Progenitor cell of endocrine pancreas (in vitro differentiated cells): Measurements from ENCODE around the gene SIRPG. TPM values are rescaled to one million over a fixed set of nuclear protein-coding genes. Genes with fewer than 3 reads are reported as not detected.

Experiments used
- DNase-seq: peaks from one replicate; pipeline ENCODE4 v3.0.0; 2021; ENCODE audit warnings: low spot score; ENCODE audit not compliant: unreplicated experiment
- H3K27ac Mint-ChIP-seq: 2 replicates; pipeline ENCODE4 v1.8.0; 2021; ENCODE audit warnings: mild to moderate bottlenecking, moderate library complexity, mixed read lengths
- H3K27me3 Mint-ChIP-seq: 2 replicates; pipeline ENCODE4 v1.8.0; 2021; ENCODE audit warnings: mixed read lengths
- H3K36me3 Mint-ChIP-seq: 2 replicates; pipeline ENCODE4 v1.8.0; 2022; ENCODE audit warnings: mixed read lengths; ENCODE audit not compliant: insufficient read depth
- H3K4me1 Mint-ChIP-seq: 2 replicates; pipeline ENCODE4 v1.8.0; 2021; ENCODE audit warnings: low read depth, mixed read lengths
- H3K4me3 Mint-ChIP-seq: 2 replicates; pipeline ENCODE4 v1.8.0; 2021; ENCODE audit warnings: low read depth, mild to moderate bottlenecking, moderate library complexity, mixed read lengths
- H3K9me3 Mint-ChIP-seq: 2 replicates; pipeline ENCODE4 v1.8.0; 2021; ENCODE audit warnings: low read depth, mixed read lengths
- CTCF ChIP-seq: fragments of 200-600 bp; sonication (generic); IDR thresholded peaks from one replicate; pipeline ENCODE4 v1.5.0; 2021; ENCODE audit warnings: antibody characterized with exemption, mild to moderate bottlenecking; ENCODE audit not compliant: unreplicated experiment
- total RNA-seq: library from RNA; stranded (reverse); gene quantifications from 2 replicates; pipeline ENCODE4 v1.2.1, GENCODE V29; 2021

Gene SIRPG
- total RNA-seq, 1 donor from 2014 or later, result not detected

DNA sequence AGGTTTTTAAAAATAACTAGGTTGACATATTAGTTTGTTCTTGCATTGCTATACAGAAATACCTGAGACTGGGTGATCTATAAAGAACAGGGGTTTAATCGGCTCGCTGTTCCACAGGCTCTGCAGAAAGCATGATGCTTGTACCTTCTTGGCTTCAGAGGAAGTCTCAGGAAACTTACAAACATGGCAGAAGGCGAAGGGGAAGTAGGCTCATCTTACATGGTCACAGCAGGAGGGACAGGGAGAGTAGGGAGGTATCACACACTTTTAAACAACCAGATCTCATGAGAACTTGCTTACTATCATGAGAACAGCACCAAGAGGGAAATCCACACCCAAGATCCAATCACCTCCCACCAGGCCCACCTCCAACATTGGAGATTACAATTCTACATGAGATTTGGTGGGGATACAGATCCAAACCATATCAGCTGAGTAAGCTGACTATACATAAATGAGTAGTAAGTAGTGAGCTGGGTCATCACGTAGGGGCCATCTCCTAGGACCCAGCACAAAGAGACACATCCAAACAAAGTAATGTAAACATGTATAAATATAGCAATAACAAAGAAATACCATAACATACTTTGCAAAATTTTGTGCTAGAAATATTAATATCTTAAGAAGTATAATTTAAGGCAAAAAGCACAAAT lies 31.4 kb upstream of the SIRPG start:
- no peak for DNase-seq
- no peak overlapping the region for H3K4me3 Mint-ChIP-seq
- no peak for TF ChIP-seq CTCF
- H3K4me1 Mint-ChIP-seq, result no peaks in the 10 kb centered on the region
- H3K27me3 Mint-ChIP-seq, result peaks cover 42% of the 10 kb centered on the region
- no peak overlapping the region for H3K27ac Mint-ChIP-seq
- peaks cover 4% of the 10 kb centered on the region for H3K9me3 Mint-ChIP-seq
- H3K36me3 Mint-ChIP-seq, result no peaks in the 10 kb centered on the region

DNA sequence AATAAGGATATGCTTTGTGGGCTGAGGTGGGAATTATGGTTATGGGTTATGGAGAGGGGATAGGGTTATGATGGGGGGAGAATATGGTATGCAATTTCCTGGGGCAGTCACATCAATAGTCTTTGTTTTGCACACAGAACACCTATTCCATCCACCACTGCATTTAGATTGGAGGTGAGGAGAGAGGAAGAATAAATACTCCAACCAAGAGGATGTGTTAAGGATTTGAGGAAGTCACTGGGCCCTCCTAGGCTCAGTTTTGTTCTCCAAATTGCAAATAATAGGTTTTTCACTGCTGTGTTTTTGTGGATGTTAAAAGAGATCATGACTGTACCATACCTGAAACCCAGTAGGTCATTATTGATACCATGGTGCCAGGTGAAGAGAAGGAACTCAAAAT lies 29.5 kb upstream of the SIRPG start:
- Mint-ChIP-seq H3K27me3 (peaks cover 27% of the 10 kb centered on the region), H3K36me3 (no peaks in the 10 kb centered on the region), H3K27ac (no peak overlapping the region), H3K4me1 (no peaks in the 10 kb centered on the region), H3K9me3 (peaks cover 13% of the 10 kb centered on the region), H3K4me3 (no peak overlapping the region)
- DNase-seq, result no peak
- TF ChIP-seq CTCF, result no peak

DNA sequence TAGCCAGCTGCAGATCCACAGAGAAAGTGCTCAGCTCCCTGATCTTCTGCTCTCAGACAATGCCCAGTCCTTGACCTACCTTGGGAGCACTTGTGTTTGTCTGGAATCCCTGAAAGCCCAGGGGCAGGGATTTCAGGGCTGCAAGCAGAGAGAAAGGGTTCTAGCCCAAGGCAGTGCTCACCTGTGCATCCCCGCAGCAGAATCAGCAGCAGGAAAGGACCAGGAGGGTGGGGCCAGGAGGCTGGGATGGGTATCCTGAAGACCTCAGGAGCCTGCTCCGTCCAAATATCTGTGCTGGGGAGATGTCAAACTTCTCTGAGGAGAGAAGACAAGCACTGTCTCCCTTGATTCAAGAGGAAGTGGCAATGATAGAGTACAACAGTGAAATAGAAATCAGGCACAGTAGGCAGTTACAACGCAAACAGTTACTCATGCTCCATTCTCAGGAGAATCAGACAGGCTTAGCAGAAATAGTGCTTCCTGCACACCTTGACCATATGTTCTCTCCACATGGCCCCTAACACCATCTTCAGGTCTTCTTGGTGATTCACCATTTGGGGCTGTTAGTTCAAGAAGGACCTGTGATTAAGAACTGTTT lies 28.7 kb upstream of the SIRPG start:
- no peaks in the 10 kb centered on the region for H3K36me3 Mint-ChIP-seq
- H3K27ac Mint-ChIP-seq, result no peak overlapping the region
- no peak overlapping the region for H3K4me3 Mint-ChIP-seq
- no peaks in the 10 kb centered on the region for H3K4me1 Mint-ChIP-seq
- no peak for DNase-seq
- H3K9me3 Mint-ChIP-seq, result peaks cover 11% of the 10 kb centered on the region
- peaks cover 19% of the 10 kb centered on the region for H3K27me3 Mint-ChIP-seq
- no peak for TF ChIP-seq CTCF

DNA sequence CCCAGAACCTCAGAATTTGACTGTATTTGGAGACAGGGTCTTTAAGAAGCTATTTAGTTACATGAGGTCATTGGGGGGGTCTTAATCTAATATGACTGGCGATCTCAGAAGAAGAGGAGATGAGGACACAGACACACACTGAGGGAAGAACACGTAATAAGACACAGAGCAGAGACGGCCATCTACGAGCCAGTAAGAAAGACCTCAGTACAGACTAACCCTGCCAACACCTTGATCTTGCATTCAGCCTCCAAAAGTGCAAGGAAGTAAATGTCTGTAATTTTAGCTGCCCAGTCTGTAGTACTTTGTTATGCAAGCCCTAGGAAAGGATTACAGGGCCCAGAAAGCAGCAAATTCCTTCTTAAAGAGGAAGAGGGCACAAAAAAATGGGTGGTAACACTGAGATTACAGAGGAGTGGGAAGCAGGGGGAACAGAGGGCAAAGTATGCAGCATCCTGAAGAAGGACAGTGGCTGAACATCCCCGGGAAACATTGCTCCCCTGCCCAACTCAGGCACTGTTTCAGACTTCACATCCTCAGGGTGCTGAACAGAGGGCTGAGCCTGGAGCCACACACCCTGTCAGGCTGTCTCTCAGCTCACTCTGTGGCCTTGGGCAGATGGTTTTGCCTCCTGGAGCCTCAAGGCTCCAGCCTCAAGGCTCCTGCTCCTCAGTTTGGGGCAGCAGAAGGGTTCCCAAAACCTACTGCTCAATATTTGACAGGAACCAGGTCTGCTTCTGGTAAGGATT lies 27.9 kb upstream of the SIRPG start:
- Mint-ChIP-seq H3K9me3 (peaks cover 11% of the 10 kb centered on the region), H3K36me3 (no peaks in the 10 kb centered on the region), H3K4me1 (no peaks in the 10 kb centered on the region), H3K27ac (no peak overlapping the region), H3K27me3 (peaks cover 18% of the 10 kb centered on the region), H3K4me3 (no peak overlapping the region)
- no peak for DNase-seq
- TF ChIP-seq CTCF, result no peak

DNA sequence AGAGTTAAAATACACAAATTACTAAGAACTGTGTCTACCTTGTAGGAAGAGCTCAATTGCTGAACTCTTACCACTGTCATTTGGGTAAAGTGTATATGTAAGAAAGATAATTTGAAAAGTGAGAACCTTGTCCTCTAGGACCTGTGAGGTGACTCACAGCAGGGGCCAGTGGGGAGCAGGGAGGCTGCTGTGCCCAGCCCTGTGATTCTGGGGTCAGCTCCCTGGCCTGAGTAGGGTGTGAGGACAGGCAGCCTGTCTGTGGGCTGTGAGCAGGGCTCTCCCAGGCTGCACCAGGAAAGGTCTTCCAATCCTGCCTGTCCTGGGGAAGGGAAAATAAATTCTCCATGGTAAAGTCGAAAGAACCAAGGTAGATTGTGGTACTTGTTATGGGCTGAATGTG lies 27.3 kb upstream of the SIRPG start:
- no peak overlapping the region for H3K27ac Mint-ChIP-seq
- no peak overlapping the region for H3K4me3 Mint-ChIP-seq
- no peak for TF ChIP-seq CTCF
- no peaks in the 10 kb centered on the region for H3K4me1 Mint-ChIP-seq
- H3K9me3 Mint-ChIP-seq, result peaks cover 11% of the 10 kb centered on the region
- no peak for DNase-seq
- H3K36me3 Mint-ChIP-seq, result no peaks in the 10 kb centered on the region
- peaks cover 14% of the 10 kb centered on the region for H3K27me3 Mint-ChIP-seq
